Left lobe of liver (tissue), 2 donors: ENCODE results near the gene ALG14. TPM values are rescaled to one million over a fixed set of nuclear protein-coding genes. Genes with fewer than 3 reads are reported as not detected.
"Not testable (repeated sequence)": the region's sequence is repeated elsewhere in the genome, so short reads cannot be mapped to it uniquely, and the experiment has no call there.

ENCODE experiments used
- ATAC-seq: fragments of 200-7000 bp; cut with Tn5 transposase; one replicate; pipeline ENCODE4 v1.9.1; 2020; ENCODE audit warnings: mild to moderate bottlenecking, moderate library complexity
- DNase-seq: peaks from one replicate; pipeline ENCODE4 v3.0.0-alpha.2; 2020; ENCODE audit warnings: low spot score
- total RNA-seq: library from RNA; stranded (reverse); gene quantifications from one replicate; pipeline ENCODE4 v1.2.1, GENCODE V29; 2021
- donor health status: DM: no; HTN: no; CAD: no; lungs with moderate emphysema.
- donor health status: DM: no; HTN: yes; CAD: no.

The ALG14 gene
- total RNA-seq = 5.4 TPM

GRCh38 chr1:95072532-95073419 is at the start of gene ALG14:
TSS of gene ALG14 (minus strand) at chr1:95072951. CDS start at chr1:95072898, 53 bp downstream.
- peak; percentile 97 for DNase-seq
- ATAC-seq = peak; percentile 90

DNA sequence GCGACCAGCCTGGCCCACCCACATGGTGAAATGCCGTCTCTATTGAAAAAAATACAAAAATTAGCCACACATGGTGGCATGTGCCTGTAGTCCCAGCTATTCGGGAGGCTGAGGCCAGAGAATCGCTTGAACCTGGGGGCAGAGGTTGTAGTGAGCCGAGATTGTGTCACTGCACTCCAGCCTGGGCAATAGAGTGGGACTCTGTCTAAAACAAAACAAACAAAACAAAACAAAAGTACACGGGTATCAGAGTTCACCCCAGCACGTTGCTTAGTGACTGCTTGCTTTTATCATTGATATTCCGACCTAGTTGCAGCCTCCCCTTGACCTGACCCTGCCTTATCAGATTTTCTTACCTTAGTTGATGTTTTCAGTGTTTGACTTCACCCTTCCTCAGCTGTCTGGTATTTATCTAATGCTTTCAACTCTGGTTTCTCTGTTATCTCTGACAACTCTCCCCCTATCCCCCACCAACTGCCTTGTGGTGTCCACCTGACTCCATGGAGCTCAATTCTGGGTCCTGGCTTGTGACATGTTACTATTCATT is 49.5 kb upstream of the ALG14 start:
- DNase-seq (peak; percentile 91), ATAC-seq (peak; percentile 70)

GRCh38 chr1:95119273-95119672 is 46.5 kb upstream of the ALG14 start:
- DNase-seq (no peak), ATAC-seq (no peak)

DNA sequence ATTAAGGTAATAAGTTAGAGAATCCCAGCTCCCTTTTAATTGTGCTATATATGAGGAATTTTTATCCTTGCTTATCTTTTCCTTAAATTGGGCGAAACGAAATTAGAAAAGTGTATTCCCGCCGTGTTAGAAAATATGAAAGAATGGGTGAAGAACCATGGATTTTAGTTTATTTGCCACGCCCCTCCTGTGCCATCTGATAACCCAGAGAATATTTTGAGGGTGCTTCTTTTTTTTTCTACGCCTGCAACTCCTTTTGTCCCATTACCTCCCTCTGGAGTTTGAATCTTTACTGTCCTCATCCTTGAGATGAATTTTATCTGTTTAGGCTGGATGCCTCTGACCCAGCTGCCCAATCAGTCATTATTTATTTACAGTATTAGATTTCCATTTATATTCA is 46.0 kb upstream of the ALG14 start:
- no peak for DNase-seq
- no peak for ATAC-seq

- ATAC-seq = no peak
- DNase-seq = no peak
Measured at GRCh38 chr1:95118067-95118499, 45.3 kb upstream of the ALG14 start.

GRCh38 chr1:95117207-95118066 is 44.7 kb upstream of the ALG14 start, which contains the start of gene TLCD4:
TSS of gene TLCD4 (plus strand) at chr1:95117355. CDS start at chr1:95143902, 26,547 bp downstream.
- ATAC-seq (peak; percentile 79), DNase-seq (peak; percentile 86)

DNA sequence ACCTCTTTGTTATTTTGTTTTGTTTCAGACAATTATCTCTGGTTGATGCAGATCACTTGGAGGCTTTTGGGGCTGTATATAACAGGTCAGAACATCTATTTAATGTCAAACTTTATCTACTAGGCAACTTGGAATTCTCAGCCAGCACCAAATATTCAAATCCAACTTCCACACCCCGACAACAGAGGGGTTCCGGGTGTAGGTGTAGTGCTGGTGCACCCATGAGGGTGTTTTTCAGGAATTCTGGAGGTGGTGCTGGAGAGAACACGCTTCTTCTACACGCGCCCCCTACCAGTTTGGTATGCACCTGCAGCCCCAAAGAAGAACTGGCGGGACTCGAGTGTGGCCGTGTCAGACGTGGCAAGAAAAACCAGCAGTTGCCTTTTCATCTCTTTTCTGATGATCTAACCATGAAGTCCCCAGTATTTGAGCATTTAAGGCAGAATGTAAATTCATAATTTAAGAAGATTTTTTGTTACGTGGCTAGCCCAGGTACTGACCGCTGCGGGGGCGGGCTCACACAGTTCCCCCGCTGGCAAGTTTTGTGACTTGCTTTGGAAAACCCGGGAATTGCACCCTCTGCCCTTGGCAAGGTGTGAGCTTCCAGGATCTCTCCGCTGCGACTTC is 43.9 kb upstream of the ALG14 start:
- ATAC-seq = peak; percentile 72
- DNase-seq = peak; percentile 81

- ATAC-seq (peak; percentile 47), DNase-seq (peak; percentile 84)
Measured at GRCh38 chr1:95115708-95116137, 43.0 kb upstream of the ALG14 start.

DNA sequence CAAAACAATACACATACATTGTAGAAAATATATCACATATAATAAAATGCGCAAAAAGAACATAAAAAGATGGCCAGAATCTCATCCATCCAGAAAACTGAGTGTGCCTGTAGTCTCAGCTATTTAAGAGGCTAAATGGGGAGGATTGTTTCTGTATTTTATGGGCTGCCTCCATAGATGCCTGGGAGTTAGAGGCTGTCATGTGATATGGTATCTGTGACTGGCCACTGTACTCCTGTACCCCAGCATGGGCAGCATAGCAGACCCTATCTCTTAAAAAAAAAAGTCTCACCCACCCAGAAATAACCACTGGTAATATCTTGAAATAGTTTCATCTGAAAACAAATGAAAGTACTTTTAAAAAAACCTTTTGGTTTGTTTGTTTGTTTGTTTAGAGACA is 40.9 kb upstream of the ALG14 start:
- no peak for DNase-seq
- ATAC-seq = no peak

- DNase-seq = no peak
- ATAC-seq = no peak
Measured at GRCh38 chr1:95111014-95111413, 38.3 kb upstream of the ALG14 start.

GRCh38 chr1:95108792-95109191 is 36.0 kb upstream of the ALG14 start:
- DNase-seq = no peak
- ATAC-seq = peak; percentile 19

DNA sequence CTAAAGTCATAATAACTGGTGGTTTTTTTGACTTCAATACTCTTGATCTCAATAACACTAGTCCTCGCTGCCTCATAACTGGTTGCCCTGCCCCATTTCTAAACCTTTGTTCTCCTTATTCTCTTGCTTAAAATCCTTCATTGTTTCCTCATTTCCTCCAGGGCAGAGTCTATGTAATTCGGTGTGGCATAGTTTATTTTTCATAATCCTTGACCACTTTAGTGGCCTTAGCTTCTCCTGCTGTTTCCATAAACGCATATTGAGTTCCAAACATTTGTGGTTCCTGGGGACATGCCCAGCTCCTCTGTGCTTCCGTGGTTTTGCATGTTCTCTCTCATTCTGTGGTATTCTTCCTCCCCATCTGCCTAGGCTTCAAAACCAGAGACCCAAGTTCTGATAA is 25.4 kb upstream of the ALG14 start:
- ATAC-seq (no peak), DNase-seq (no peak)

GRCh38 chr1:95097426-95097825 is 24.7 kb upstream of the ALG14 start:
- DNase-seq = no peak
- ATAC-seq = no peak

- peak; percentile 72 for DNase-seq
- peak; percentile 82 for ATAC-seq
Measured at GRCh38 chr1:95096218-95096841, 23.6 kb upstream of the ALG14 start.

GRCh38 chr1:95095833-95096217 is 23.1 kb upstream of the ALG14 start:
- DNase-seq = no peak
- peak; percentile 72 for ATAC-seq

GRCh38 chr1:95094923-95095322 is 22.2 kb upstream of the ALG14 start:
- ATAC-seq = no peak
- DNase-seq = no peak

DNA sequence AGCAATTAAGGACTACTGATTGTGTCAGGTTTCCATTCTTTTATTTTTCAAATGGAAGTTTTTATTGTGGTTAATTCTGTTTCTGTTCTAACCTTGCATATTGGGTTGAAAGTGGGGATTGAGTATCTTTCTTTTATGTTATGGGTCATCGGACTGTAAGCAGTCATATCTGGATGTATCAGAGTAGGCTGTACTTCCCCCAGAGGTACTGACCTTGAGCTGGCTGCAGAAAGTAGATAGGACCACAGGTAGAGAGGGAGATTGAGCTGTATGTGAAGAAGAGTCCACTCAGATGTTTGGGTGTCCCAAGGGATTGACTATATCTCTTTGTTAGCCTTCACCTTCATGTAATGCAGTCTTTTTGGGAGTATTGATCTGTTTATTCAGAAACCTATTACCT is 20.5 kb upstream of the ALG14 start:
- ATAC-seq (no peak), DNase-seq (no peak)

- DNase-seq, ATAC-seq: not testable (repeated sequence)
Measured at GRCh38 chr1:95092891-95093290, 20.1 kb upstream of the ALG14 start.

GRCh38 chr1:95091290-95091689 is 18.5 kb upstream of the ALG14 start:
- not testable (repeated sequence) for DNase-seq, ATAC-seq

DNA sequence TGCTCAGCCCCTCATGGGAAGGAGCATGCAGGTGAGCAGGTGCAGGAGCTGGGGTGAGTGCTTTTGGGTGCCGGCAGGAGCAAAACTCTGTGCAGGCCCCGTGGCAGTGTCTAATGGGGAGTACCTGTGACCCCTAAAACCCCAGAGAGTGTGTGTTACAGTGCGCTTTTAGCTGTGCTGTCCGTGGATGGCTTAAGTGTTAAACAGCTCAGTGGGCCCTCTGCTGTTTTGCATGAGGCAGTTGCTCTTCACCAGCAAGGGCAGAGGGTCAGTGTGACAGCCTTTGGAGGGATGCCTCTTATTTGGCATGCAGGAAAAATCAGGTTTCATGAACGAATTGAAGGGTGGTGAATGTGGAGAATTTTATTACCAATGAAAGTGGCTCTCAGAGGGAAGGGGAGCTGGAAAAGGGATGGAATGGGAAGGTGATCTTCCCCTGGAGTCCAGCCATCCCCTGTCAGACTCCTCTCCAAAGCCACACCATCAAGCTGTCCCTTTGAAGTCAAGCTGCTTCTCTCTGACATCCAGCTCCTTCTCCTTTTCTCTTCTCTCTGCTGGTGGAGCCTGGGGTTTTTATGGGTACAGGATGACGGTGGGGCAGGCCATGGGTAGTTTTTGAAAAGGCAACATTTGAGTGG is 17.0 kb upstream of the ALG14 start:
- DNase-seq = no peak
- ATAC-seq = peak; percentile 37
